COLO829 (cell line): ENCODE data around the gene OCSTAMP.

ENCODE experiments used
- DNase-seq: peaks from one replicate; pipeline ENCODE4 v3.0.0; 2012; ENCODE audit warnings: low spot score

The OCSTAMP gene

GRCh38 chr20:46573234-46573633 is 22.8 kb upstream of the OCSTAMP start:
- DNase-seq, result no peak

GRCh38 chr20:46572790-46573189 is 22.3 kb upstream of the OCSTAMP start:
- no peak for DNase-seq

GRCh38 chr20:46572153-46572552 is 21.7 kb upstream of the OCSTAMP start:
- DNase-seq, result peak; percentile 83

- DNase-seq, result no peak
Measured at GRCh38 chr20:46571418-46571817, 21.0 kb upstream of the OCSTAMP start.

GRCh38 chr20:46570956-46571355 is 20.5 kb upstream of the OCSTAMP start:
- DNase-seq, result no peak

GRCh38 chr20:46569961-46570360 is 19.5 kb upstream of the OCSTAMP start:
- DNase-seq, result no peak

- peak; percentile 47 for DNase-seq
Measured at GRCh38 chr20:46568570-46569129, 18.2 kb upstream of the OCSTAMP start.

GRCh38 chr20:46566125-46566524 is 15.7 kb upstream of the OCSTAMP start:
- DNase-seq, result no peak

GRCh38 chr20:46564241-46564957 is 13.9 kb upstream of the OCSTAMP start:
- DNase-seq, result no peak

- no peak for DNase-seq
Measured at GRCh38 chr20:46563860-46564221, 13.4 kb upstream of the OCSTAMP start.

GRCh38 chr20:46563170-46563859 is 12.9 kb upstream of the OCSTAMP start:
- DNase-seq, result no peak

GRCh38 chr20:46562373-46563169 is 12.1 kb upstream of the OCSTAMP start:
- DNase-seq, result peak; percentile 95

GRCh38 chr20:46562009-46562372 is 11.5 kb upstream of the OCSTAMP start:
- no peak for DNase-seq

- DNase-seq, result peak; percentile 63
Measured at GRCh38 chr20:46559685-46560440, 9.4 kb upstream of the OCSTAMP start.

GRCh38 chr20:46559001-46559400 is 8.5 kb upstream of the OCSTAMP start:
- no peak for DNase-seq

GRCh38 chr20:46558511-46558959 is 8.1 kb upstream of the OCSTAMP start:
- peak; percentile 58 for DNase-seq

- DNase-seq, result no peak
Measured at GRCh38 chr20:46557231-46557956, 6.9 kb upstream of the OCSTAMP start.

GRCh38 chr20:46555370-46555956 is 5.0 kb upstream of the OCSTAMP start:
- no peak for DNase-seq

- no peak for DNase-seq
Measured at GRCh38 chr20:46554828-46555227, 4.4 kb upstream of the OCSTAMP start.

GRCh38 chr20:46553926-46554325 is 3.5 kb upstream of the OCSTAMP start:
- no peak for DNase-seq
